Ecto neural progenitor cell (in vitro differentiated cells): ENCODE measurements around the gene TRMT1.
A peak's percentile ranks its signal among the peaks of the same experiment; 100 is the strongest.

Source experiments
- DNase-seq: peaks from one replicate; pipeline ENCODE4 v3.0.0-alpha.2; 2018; ENCODE audit warnings: low spot score

TRMT1 gene

DNA sequence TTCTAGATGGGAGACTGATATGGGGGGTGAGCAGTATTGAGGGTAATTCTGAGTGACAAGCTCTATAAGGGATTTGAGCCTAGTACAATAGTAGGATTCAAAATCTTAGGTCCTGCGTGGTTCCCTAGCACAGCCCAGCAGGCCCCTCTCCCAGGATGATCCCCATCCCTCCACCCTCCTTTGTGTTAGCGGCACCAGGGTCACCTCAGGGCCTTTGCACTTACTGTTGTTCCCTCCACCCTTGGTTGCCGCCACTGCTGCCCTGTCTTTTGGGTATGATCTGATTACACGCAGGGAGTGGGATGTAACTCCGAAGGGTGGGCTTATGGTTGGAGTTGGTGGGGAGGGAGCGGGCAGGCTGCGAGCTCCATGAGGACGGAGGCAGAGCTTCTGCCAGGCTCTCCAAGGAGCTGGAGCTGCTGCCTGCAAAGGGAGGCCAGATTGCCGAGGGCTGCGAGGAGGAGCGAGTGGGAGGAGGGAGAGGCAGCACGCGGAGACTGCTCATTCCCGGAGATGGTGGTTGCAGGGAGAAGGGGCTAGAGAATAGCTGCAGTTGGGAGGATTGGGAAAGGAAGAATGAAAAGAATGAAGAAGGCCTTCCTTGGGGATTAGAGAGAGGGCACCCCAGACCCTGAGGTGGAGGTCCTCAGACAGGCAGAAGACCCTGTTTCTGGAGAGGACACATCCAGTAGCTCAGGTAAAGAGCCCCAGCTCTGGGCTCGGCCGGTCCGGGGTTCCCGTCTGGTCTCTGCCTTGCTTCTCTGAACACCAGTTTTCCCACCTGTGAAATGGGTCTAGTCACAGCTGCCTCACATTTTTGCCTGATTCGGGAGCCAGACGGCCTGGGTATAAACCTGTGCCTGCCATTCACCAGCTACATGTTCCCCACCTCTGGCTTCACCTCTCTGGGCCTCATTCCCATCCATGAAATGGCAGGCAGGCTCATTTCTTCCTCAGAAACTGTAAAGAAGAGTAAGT lies 6.7 kb upstream of the TRMT1 start:
- DNase-seq, result no peak

DNA sequence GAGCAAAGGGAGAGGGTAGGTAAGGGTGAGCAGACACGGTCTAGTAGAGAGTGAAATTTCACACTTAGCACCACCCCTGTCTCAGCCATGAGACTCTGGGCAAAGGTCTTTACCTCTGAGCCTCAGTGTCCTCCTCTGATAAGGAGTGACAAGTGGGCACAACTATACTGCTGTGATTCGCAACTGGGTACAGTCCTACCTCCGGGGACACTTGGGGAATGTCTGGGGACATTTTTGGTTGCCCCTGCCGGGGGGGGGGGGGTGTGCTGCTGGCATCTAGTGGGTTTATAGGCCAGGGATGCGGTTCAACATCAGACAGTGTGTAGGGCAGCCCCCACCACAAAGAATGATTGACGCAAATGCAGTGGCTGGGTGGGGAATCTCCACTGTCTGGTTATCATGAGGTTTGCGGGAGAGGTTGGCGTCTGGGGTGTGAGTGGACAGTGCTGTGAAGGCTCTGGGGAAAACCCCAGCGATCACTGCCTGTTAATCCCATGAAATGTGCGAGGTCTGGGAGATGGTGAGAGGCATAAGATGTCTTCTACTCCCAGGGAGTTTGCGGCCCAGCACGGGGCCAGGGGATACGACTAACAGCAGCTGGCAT lies 5.8 kb upstream of the TRMT1 start:
- no peak for DNase-seq

DNA sequence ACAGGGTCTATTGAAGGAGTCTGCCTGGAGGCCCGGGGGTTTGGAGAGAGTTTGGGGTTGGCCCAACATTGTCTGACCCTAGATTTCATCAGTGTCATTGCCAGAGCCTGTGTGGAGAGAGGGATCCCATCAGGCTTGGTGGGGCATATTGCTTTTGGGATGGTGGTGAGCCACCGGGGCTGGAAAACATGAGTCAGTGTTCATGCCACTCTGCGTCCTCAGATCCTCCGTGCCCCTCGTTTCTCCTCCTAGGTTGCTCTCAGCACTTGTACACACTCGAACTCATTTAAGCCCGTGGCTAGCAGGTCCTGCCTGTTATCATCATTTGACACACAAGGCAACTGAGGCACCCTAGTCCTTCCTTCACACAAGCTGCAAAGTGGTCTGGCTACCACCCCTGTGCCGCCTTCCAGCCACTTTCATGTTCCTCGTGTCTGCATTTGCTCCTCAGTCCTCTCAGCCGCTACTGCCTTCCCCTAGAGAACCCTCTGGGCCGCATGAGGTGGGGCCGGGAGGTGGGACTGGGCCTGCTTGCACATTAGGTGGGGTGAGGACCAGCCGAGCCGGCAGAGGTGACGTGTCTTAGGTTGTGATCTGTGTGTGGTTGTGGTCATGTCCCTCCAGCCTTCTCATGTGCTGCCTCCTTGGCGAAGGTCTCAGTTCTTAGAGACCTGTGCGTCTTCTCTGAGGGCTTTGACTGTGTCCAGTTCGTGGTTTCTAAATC lies 5.2 kb upstream of the TRMT1 start:
- DNase-seq, result no peak

DNA sequence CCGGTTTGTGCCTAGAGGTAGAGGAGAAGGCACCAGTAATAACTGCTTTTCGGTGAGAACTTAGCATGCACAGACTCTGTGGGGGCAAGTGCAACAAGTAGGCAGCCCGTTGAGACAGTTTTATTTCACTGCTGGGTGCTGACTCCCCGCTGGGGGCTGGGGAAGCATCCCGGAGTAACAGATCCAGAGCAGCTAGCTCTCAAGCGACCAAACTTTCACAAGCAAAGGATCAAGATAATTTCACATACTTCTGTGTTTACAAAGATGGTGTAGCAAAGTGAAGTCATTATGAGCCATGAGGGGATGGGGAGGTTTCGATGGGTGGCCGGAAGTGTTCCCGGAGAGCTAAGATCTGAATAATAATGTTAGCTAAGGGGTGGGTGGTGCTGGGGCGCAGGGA lies 4.3 kb upstream of the TRMT1 start:
- DNase-seq, result no peak

DNA sequence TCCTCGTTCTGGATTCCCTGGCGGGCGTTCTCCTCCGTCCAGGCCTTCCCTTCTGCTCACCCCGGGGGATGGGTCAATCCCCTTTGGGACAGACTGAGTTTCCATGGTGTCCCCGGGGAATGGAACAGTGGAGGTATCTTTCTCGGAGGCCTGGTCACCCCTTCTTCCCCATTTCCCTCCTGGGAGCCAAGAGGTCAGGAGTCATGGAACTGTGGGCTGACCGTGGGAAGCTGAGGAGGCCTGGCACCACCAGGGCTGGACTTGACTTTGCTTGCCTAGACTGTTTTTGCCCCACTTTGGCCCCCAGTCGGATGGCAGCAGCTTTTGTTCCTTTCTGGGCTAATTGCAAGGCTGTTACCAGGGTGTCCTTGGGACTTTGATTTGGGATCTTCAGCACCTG lies 3.5 kb upstream of the TRMT1 start:
- DNase-seq, result no peak

DNA sequence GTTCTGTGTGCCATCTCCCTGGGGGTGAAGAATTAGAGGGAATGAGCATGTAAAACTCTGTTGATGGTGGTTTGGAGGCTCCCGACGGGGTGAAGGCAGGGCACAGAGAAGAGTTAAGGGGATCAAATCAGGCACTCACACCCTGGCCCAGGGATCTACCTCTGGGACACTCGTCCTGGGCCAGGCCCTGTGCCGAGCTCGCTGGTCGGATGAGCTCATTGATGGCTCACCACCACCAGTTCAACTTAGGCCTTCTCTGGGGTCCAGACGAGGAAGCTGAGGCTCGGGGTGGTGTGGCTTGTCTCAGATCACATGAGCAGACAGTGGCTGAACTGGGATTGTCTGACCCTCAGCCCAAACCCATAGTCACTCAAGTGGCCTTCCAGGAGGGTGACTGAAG lies 3.1 kb upstream of the TRMT1 start:
- DNase-seq, result no peak

DNA sequence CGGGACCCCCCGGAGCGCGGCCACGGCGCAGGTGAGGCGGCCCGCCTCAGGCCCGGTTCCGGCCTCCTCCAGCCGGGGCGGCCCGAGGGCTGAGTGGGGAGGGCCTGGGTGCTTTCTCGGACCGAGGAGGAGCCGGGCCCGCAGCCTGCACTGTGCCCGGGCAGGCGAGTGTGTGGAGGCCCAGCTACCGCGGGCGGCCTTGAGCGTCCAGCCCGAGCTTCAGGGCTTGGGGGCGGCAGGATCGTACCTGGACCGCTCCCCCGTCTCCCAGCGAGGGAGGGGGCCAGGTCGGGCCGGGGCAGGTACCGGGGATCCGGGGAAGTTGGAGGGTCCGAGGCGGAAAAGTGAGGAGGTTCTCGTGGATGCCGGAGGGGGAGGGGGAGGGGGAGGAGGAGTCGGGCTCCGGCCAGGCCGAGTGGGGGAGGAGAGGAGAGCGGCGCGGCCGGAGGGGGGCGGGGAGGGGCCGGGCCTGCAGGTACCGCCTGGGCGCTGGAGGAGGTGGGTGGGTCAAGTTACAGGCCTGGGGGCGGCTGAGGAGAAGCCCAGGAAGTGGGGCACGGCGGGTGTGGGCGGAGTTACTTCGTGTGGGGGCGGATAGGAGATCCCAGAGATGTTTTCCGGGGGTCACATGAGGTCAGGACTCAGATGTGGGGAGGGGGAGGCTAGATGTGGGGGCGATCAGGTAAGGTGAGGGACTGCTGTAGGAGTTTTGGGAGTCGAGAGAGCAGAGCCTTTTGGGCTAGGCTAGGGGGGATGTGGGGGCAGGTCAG lies 2.1 kb upstream of the TRMT1 start:
- DNase-seq, result peak; percentile 88

DNA sequence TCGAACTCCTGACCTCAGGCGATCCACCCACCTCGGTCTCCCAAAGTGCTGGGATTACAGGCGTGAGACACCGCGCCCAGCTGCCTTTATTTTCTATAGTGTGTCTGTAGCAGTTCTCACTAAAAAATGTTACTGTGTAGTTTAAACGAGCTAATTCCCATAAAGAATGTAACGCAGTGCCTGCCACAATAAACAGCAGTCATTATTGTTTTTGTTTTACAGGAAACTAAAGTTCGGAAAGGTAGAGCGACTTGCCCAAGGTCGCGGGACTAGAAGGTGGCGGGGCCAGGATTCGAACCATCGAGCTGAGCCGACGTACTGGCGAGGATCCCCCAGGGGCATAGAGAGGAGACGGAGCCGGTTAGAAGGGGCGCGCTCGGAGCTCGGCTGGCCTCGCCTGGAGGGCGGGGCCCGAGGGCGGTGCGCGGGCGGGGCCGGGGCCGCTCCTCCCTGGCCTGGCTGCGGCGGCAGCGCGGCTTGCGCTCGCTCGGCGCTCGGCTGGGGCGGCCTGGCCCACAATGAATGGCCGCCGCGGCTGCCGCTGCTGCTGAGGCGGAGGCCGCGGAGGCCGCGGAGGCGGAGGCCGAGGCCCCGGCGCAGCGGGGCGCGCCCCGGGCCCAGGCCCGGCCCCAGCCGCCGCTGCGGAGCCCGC lies 1.4 kb upstream of the TRMT1 start, which contains the start of gene NACC1:
TSS of gene NACC1 (plus strand) at position 493 of the 652 bp plus-strand sequence. CDS start 16,944 bp downstream, outside the sequence.
- peak; percentile 94 for DNase-seq

DNA sequence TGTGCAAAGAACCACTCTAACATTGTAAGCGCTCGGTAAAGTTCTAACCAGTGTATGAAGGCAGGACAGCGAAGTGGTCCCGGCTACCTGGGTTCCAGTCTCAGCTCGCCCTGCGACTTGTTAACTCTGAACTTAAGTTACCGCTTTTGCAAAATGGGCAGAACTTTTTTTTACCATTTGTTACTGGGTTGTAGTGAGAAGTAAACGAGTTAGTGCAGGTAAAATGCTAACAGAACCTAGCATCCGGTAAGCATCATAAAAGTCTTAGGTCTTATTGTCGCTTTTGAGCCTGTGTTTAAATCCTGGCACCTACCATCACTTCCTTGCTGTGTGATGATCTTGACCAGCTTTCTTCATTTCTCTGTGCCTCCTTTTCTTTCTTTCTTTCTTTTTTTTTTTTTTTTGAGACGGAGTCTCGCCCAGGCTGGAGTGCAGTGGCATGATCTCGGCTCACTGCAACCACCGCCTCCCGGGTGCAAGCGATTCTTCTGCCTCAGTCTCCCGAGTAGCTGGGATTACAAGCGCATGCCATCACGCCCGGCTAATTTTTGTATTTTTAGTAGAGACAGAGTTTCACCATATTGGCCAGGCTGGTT lies 734 bp upstream of the TRMT1 start:
- no peak for DNase-seq

DNA sequence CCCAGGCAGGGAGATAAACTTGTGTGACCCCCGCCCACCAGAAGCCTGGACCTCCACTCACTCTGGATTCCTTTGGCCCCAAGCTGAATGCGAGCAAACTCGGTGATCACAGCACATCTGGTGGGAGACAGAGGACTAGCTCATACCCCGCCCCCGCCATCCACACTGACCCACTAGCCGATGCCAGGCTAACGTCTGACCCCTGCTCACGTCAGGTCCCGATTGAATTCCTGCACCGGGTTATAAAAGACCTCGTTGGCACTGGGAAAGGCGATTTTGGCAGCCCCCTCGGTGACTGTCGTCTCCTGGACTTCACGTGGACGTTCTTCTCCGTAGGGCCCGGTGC lies 631 bp downstream of the TRMT1 start:
- DNase-seq, result no peak

DNA sequence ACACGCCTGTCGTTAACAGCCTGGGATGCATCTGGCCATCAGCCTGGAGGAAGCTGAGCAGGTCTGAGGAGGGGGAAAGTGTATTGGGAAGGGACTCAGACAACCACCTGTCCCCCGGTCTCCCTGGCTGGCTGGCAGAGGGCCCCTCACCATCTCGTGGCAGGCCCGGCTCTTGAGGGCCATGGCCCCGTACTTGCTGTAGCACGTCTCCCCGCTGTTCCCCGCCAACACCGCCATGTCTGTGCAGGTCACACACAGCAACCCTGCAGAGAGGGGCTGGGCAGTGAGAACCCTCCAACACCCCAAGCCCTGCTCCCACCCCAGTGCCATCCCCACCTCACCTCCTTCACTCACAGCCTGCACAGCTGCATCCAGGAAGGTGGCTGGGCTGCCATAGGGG lies 4.0 kb downstream of the TRMT1 start:
- DNase-seq, result no peak

DNA sequence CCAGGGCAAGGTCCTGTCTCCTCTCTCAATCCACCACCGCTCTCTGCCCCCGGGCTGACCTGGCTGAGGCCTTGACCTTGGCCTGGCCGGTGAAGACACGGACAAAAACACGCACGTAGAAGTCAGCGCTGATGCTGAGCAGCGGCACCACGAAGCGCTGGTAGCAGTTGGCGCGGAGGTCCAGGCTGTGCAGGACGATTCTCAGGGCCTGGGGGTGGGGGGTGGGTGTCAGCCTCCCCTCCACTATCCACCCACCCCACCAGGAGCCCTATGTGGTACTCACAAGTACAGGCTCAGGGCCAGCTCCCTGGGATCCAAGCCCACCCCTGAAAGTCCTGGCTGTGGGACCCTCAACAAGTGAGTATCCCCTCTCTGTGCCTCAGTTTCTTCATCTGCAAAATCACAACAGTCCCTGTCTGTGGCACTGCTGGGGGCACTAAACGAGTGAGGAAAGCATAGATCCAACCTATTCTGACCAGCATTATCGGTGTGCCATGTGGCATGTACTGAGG lies 6.4 kb downstream of the TRMT1 start:
- no peak for DNase-seq

DNA sequence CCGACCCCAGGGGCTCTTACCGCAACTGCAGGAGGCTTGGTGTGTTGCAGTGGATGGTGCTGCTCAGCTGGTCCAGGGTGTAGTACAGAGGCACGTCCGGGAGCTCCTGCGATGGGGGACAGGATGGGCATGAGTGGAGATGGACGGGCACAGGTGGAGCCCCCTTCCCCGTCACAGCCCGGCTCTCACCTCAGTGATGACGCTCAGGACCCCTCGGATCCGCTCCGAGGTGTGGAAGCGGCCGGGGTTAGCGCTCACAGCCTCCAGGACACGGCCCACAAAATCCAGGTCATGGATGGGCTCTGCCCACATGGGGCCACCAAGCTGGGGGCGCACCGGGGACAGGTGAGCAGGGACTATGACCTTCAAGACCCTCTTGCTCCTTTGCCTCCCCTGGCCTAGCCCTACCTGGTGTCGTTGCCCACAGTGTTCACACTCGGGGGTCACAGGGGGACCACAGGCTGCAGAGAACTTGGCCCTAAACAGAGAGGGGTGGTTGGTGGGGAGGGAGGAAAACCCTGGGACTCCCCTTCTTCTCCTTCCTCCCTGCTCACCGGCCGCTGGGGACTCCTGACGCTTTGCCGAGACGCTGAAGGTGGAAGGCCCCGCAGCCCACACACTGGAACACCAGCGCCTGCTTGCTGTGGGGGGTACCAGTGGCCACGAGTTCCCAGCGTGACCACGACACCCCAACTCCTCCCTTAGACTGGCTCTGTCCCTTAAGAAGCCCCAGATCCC lies 7.0 kb downstream of the TRMT1 start:
- no peak for DNase-seq

DNA sequence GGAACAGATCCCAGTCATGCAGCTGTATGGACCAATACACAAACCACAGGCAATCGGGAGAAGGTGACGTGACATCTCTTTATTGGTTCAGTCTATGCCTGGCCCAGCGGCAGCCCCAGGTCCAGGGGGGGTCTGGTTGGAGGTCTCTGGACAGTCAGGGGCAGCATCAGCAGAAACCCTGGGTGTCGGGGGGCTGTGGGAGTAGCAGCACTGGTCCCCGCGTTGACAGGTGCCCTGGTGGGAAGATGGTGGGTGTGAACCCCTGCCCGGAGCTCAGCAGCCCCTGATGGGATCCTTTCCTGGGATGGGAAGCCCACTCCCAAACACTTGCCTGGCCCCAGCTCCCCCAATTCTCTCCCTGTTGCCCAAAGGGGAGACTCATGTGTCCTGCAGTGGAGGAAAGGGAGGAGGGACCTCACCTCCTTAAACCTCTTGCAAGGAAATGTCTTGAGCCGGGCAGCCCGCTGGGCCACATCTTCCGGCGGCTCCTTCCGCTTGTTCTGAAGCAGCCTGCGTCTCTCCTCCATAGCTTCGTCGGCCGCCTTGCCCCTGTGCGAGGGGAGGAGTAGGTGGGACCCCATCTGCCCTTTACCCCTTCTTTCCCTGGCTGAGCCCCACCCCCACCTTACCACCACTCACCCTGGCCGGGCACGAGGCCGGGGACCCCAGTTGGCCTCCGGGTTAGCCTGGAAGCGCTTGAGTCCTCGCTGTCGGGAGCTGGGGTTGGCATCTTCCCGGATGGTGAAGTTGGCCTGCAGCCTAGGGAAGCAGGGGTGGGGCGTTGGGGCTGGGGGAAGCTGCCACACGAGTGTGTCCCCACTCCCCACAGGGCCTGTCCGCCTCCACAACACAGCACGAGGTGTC lies 11.5 kb downstream of the TRMT1 start:
- peak; percentile 42 for DNase-seq

DNA sequence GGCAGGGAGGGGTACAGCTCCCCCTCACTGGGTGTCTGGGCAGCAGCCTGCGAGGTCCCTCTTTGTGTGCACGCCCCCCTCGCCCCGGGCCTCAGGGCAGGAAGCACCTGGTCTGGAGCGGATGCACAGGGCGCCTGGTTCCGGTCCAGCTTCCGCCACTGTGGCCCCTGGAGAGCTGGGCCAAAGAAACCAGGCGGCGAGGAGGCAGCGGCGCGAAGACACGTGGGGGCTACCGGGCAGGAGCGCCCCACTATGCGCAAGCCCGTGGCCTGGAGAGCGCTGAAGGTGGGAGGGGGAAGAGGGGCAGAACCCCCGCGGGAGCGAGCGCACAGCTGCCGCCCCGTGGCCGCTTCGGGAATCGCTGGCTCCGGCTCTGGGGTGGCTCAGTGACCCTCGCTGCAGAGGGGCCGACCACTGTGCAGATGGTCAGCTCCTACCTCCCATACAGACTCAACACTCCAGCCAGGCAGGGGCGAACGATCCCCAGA lies 12.1 kb downstream of the TRMT1 start:
- DNase-seq, result peak; percentile 77

DNA sequence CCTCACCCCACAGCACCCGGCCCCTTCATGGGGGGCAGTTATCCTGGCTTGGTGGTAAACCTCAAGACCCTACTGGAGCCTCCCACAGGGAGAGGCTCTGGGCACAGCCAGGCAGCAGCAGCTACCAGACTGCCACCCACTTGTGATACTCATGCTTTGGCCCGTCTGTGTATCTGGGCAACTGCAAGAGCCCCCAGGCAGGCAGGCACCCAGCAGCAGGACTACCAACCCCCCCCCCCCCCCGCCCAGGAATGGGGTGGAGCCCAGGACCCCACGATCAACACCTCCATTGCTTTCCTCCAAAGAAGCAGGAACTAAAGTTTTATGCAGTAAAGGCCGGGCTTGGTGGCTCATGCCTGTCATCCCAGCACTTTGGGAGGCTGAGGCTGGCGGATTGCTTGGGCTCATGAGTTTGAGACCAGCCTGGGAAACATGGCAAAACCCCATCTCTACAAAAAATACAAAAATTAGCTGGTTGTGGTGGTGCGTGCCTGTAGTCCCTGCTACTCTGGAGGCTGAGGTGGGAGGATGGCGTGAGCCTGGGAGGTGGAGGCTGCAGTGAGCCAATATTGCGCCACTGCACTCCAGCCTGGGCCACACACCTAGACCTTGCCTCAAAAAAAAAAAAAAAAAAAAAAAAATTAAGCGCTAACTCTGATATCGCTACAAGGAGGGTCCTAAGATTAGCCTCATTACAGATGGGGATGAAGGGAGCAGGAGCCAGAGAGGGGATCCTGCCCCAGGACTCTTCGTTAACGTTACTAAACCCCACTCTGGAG lies 12.8 kb downstream of the TRMT1 start:
- peak; percentile 43 for DNase-seq

DNA sequence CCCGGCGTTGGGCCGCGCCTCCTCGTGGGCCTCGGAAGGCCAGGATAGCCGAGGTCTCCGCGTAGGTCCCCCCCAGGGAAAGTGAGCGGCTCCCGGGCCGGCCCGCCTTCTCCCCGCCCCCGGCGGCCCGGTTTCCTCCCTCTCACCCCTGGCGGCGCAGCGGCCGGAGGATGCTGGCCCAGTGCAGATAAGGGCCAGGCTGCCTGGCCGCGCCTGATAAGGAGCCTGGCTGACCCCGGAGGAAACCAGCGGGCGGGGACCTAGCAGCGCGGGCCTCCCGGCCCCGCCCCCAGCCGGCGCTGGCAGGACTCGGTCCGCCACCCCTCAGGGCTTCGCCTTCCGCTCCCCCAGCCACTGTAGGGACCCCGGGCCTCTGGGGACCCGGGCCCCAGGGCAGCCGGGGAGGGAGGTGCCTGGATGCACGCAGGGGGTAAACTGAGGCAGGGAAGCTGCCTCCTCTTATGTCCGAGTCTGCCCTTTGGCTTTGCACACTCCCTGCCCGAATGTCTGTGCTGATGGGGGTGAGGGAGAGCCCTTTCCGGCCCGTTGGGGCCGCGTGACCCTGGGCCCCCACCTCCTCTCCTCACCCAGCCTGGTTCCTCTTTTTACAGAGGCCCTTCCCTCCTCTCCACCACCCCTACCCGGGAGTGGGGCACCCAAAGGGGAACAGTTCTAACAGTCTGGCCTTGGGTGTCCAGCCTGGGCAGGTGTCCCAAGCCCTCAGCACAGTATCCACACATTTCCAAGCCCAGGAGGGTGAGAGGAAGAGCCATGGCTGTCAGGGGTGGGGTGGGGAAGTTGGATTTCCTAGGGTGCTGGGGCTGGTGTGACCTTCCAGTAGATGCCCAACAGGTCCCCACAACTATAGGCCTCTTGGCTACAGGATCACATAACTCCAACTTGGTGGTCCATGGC lies 13.6 kb downstream of the TRMT1 start, which contains the start of gene LYL1:
TSS of gene LYL1 (minus strand) at position 193 of the 915 bp plus-strand sequence. CDS start 1,687 bp downstream, outside the sequence.
- DNase-seq, result peak; percentile 79
